Coronary artery (tissue), 2 donors: ENCODE results near the gene KAZN.

ENCODE experiments used
- DNase-seq: peaks from one replicate; pipeline ENCODE4 v3.0.0-alpha.2; 2017; ENCODE audit warnings: low spot score
- H3K27ac ChIP-seq, 2 donors: fragments of 200-600 bp; sonication (generic); one replicate each; pipeline ENCODE4 v1.5.1; 2016 to 2019
- H3K4me3 ChIP-seq: fragments of 200-600 bp; sonication (generic); 2 replicates; pipeline ENCODE4 v1.5.1; 2016; ENCODE audit warnings: mild to moderate bottlenecking, moderate library complexity
- TF ChIP-seq, protein P1 (sequence below): fragments of 200-600 bp; sonication (generic); IDR thresholded peaks from one replicate; pipeline ENCODE4 v1.5.1; 2019; ENCODE audit warnings: antibody characterized with exemption

The KAZN gene

DNA sequence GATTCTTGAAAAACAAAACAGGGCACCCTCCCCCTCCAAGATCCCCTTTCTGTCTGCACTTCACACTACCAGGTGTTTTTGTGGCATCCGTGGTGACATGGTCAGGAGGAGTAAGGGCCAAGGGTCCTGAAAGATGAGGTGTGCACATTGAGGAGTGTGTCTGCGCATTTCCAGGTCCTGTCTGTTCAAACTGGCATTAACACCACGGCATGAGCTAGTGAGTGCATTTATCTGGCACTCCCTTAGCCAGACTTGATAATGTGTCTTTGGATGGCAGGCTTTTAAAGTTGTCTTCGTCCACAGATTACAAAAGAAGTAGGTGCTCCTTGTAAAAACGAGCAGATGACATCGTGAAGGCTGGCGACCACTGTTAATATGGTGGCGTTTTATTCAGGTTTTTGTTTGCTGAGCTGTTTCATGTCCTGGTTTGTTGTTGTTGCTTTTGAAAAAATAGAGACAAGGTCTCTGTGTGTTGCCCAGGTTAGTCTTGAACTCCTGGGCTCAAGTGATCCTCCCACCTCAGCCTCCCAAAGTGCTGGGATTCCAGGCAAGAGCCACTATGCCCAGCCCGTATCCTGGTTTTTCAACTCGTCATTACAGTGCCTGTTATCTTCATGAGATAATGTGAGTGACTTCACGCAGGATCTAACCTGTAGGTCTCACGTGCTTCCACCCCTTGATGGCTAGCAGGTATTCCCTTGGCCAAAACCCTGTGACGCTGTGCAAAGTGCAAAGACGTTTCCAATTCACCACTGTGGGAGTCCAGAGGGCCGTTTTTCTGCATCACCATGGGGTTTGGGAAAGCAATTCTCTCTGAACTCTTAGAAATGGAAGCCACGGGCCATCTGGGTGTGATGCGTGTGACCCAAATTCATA lies 559.3 kb downstream of the KAZN start:
- TF ChIP-seq, protein P1, sequence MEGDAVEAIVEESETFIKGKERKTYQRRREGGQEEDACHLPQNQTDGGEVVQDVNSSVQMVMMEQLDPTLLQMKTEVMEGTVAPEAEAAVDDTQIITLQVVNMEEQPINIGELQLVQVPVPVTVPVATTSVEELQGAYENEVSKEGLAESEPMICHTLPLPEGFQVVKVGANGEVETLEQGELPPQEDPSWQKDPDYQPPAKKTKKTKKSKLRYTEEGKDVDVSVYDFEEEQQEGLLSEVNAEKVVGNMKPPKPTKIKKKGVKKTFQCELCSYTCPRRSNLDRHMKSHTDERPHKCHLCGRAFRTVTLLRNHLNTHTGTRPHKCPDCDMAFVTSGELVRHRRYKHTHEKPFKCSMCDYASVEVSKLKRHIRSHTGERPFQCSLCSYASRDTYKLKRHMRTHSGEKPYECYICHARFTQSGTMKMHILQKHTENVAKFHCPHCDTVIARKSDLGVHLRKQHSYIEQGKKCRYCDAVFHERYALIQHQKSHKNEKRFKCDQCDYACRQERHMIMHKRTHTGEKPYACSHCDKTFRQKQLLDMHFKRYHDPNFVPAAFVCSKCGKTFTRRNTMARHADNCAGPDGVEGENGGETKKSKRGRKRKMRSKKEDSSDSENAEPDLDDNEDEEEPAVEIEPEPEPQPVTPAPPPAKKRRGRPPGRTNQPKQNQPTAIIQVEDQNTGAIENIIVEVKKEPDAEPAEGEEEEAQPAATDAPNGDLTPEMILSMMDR = no peak
- Histone ChIP-seq H3K4me3 (no peak overlapping the region), H3K27ac (peak overlapping the region in 1 of 2 donors; percentile 48)
- no peak for DNase-seq

DNA sequence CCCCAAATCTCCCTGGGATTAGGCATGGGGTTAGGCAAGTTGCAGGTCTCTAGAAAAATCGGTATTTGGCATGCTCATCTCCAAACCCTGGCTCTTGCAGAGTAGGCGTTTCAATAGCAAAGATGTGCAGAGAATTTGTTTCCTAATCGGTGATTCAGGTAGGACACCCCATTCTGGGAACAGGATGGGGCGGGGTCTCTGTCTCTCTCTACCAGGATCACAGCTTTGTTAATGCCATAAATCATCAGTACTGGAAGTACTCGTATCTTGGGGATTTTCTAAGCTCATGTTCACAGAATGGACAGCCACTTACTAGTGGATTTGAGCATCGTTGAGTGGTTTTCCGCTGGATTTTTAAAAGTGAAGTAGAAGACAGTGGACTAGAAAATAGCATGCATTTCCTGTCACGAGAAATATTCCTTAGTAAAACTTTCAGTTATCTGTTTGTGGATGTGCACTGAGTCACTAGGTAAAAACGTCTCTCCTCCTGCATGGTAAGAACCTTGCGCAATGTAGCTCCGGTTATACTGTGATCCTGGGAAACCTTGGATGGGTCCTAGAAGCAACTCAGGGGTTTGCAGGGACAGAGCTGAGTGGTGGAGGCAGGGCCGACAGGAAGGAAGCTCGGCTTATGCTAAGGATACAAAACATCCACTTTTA lies 560.2 kb downstream of the KAZN start:
- Histone ChIP-seq H3K4me3 (peak overlapping the region; percentile 18), H3K27ac (peak overlapping the region in 1 of 2 donors; percentile 48)
- TF ChIP-seq, protein P1 = no peak
- DNase-seq = no peak

DNA sequence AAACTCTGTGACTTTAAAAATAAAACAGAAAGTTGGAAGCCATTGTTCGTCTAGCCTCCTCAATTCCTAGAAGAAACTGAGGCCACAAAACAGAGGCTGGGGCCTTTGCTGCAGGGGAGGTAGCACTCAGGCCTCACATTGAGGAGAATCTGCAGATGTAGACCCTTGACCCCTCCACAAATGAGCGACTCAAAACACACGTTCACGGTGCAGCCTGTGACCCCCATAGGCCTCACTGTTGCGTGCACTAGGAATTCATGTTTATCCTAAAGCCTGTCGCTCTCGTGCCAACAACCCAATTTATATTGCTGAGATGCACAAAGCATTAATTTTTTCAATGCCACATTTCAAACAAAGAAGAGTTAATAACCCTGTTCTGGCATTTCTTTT lies 560.7 kb downstream of the KAZN start:
- H3K4me3 ChIP-seq = peak overlapping the region; percentile 18
- H3K27ac ChIP-seq = peak overlapping the region in 1 of 2 donors; percentile 48
- TF ChIP-seq, protein P1 = no peak
- no peak for DNase-seq

DNA sequence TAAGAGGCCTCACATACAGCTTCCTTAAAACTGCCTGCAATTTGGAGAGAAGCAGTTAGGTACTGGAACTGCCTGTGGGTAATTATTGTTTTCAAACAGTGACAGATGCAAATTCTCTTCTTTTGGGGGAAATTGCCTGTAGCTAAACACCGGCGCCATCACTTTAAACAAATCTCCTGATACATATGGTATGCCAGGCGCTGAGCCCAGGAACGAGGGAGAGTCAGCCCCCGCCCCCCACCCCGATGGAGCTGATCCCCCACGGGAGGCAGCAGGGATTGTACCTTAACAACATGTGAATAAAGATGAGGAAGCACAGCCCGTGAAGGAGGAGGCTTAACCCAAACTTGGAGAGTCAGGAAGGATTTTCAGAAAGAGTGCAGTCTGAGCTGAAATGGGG lies 562.1 kb downstream of the KAZN start:
- TF ChIP-seq, protein P1 = no peak
- Histone ChIP-seq H3K4me3 (no peak overlapping the region), H3K27ac (no peak overlapping the region)
- no peak for DNase-seq

DNA sequence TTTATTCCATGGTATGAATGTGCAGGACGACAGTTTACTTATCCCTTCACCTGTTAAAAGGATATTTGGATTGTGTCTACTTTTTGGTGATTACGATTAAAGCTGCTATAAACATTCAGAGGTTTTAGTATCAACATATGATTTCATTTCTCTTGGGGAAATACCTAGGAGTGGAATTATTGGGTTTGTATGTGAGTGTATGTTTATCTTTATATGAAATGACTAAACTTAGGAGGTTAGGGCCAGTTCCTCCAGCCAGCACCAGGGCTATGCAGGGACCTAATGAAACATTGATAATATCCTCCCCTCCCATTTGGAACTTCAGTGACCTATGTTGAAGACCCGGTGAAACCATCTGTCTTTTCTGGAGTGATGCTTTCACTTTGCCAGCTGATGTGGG lies 568.9 kb downstream of the KAZN start:
- no peak for DNase-seq
- Histone ChIP-seq H3K27ac (no peak overlapping the region), H3K4me3 (no peak overlapping the region)
- TF ChIP-seq, protein P1 = no peak
